HG03575 (cell line): ENCODE data around the gene MAP3K8.

Experiments used
- ATAC-seq: cut with Tn5 transposase; IDR thresholded peaks from one replicate; pipeline ENCODE4 v1.9.1; 2021; ENCODE audit not compliant: unreplicated experiment, insufficient number of reproducible peaks, low FRiP score; ENCODE audit errors: extremely low read depth

The MAP3K8 gene

GRCh38 chr10:30439931-30440330, 5.9 kb downstream of the MAP3K8 start:
- no peak for ATAC-seq

DNA sequence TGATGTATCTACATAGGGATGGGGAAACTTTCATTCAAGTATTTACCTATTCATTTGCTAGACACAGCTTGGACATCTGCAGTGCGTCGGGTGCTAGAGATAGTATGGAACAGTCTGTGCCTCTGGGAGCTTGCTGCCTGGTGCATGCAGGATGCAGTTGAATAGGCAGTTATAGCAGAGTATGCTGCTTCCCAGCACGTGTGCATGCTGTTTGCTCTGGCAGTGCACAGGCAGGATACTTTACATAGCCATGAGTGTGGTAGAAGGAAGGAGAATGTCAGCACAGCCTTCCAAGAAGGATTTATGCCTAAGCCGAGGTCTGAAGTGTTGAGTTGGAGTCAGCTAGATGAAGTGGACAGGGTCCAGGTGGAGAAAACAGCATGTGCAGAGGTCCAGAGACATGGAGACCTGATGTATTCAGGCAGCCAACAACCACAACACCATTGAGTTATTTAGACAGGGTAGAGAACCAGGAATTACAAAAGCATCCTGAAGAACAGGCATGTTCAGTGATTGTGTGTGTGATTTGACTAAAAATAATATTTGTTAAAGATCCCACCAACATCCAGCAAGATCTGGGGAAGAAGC, 8.1 kb downstream of the MAP3K8 start:
- ATAC-seq = no peak

DNA sequence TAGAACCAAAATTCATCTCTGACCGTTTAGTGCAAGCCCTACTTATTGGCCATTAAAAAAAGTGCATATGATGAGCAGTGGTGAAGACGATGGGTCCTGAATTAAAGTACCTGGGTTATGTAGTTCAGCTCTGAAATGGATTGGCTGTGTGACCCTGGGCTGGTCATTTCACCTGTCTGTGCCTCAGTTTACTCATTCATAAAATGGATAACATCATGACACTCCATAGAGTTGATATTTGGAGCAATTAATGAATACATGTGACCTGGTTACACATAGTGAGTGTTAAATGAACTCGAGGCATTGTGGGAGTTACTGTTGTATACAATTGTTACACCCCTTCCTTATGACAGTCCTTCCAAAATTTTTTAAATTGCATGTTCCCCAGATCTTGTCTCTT, 9.1 kb downstream of the MAP3K8 start:
- no peak for ATAC-seq

DNA sequence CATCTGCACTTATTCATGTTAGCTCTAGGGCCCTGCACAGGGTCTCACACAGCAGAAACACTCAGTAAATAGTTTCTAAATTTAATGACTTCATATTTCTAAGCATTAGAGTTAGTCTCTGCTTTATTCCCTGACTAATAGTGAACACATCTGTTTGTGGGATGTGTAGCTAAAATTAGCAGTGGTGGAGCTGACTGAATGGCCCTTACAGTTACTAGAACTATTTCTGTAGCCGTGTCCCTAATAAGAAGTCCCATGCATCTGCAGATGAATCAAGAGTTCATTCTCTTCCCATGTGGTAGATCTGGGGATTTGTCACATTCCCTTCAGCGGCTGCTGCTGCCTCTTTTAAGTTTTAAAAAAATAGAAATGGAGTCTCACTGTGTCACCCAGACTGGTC, 11.7 kb downstream of the MAP3K8 start:
- no peak for ATAC-seq

- no peak for ATAC-seq
Measured at GRCh38 chr10:30447125-30447799, 13.3 kb downstream of the MAP3K8 start.

- no peak for ATAC-seq
Measured at GRCh38 chr10:30448092-30448491, 14.1 kb downstream of the MAP3K8 start.

DNA sequence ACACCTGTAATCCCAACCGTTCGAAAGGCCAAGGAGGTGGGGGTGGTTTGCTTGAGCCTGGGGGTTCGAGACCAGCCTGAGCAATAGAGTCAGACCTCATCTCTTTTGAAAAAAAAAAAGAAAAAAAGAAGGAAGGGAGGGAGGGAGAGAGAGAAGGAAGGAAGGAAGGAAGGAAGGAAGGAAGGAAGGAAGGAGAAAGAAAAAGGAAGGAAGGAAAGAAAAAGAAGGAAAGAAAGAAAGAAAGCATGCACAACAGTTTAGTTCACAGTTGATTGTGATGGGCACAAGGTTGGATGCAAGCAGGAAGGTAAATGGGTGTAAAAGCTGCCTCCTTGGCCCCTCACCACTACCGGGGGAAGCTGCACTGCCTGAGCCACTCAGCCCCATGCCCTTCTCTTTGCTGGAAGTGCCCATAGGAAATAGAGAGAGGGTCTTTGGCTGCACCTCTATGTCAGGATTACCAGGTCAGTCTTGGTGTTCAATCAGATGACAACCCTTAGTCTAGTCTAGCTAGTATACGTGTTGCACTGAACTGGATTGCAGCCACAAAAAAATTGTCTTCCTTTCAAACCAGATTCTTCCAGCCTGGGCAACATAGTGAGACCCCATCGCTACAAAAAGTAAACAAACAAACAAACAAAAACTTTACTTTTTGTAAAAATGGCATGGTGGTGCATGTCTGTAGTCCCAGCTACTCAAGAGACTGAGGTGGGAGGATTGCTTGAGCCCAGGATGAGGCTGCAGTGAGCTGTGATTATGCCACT, 20.0 kb downstream of the MAP3K8 start:
- no peak for ATAC-seq

GRCh38 chr10:30454744-30455510, 20.9 kb downstream of the MAP3K8 start:
- ATAC-seq = no peak

DNA sequence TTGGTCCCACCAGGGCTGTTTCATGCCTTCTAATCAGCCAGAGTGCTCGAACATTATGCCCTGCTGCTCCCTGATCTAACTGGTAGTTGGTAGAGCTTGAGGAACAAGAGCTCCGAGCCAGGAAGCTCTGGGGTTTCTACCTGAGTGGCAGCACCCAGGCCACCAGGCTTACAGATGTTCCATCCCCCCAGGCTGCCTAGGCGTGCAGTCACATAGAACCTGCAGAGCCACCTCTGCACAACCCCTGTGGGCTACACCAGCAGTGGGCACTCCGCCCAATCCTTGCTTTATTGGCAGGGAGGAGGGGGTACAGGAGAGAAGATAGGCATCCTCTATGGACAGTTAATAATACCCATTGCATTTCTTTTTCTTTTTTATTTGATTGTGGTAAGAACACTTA, 21.8 kb downstream of the MAP3K8 start:
- no peak for ATAC-seq

GRCh38 chr10:30456266-30456665, 22.3 kb downstream of the MAP3K8 start:
- no peak for ATAC-seq

- ATAC-seq = no peak
Measured at GRCh38 chr10:30459283-30459682, 25.3 kb downstream of the MAP3K8 start.

DNA sequence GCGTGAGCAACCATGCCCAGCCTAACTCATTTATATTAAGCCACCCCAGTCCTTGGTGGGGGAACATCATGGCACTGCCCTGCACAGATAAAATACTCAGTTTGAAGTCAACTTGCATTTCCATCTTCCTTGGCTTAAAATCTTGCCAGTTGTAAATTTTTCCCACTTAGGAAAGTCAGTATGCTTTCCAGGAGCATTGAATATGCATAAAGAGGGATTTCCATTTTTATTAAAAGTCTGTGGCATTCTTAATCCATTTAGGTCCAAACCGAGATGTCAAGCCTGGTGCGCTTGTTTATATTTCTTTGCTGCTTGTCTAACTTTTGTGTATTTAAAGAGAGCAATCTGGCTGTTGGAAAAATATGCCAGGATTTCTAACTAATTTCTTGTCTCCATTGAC, 26.1 kb downstream of the MAP3K8 start:
- ATAC-seq = no peak

GRCh38 chr10:30462513-30462912, 28.5 kb downstream of the MAP3K8 start:
- no peak for ATAC-seq

DNA sequence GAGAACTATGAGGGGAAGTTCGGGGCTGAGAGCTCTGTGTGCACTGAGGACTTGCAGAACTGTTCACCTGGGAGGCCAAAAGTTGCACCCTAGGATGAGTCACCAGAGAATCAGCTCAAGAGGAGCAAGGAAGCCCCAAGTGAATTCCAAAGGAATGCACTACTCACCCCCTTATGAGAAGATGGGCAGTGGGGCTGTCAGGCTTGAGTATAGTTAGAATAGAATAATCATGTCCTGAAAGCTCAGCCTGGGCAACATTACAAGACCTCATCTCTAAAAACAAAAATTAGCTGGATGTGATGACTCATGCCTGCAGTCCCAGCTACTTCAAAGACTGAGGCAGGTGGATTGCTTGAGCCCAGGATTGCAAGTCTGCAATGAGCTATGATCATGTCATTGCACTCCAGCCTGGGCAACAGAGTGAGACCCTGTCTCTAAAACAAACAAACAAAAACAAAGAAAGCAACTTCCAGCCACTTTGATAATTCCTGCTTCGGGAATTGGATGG, 30.0 kb downstream of the MAP3K8 start:
- ATAC-seq = no peak

GRCh38 chr10:30464675-30465074, 30.7 kb downstream of the MAP3K8 start:
- ATAC-seq = no peak

GRCh38 chr10:30466445-30466844, 32.5 kb downstream of the MAP3K8 start:
- ATAC-seq = no peak

DNA sequence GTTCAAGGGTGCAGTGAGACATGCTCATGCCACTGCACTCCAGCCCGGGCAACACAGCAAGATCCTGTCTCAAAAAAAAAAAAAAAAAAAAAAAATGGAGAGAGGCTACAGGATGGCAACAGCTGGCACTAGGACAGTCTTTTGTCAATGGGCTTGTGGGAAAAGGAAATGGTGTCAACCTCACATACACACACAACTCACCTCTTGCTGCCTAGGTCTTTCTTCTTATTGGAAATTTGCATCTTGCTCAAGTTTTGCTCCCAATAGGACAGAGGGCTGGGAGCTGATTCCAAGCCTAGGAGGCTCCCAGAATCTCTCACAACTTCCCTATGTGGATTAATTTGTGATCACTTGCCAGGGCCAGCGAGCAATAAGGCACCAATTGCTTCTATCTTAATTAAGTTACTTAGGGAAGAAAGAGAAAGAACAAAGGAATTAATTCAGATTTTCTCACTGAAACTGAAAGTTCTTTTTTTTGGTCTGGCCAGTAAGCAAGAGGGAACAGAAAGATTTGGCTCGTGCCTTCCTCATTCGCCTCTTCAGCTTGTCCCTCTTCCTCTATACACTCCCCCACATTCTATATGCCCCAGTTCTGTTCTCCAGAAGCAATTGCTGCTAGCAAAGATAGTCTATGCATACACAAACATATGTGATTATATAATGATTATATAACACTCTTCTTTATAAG, 33.8 kb downstream of the MAP3K8 start:
- ATAC-seq = no peak

- no peak for ATAC-seq
Measured at GRCh38 chr10:30472414-30473155, 38.6 kb downstream of the MAP3K8 start.
